NCI-H82 treated with DMSO at 0.1 percent for 48 hours (cell line): Measurements from ENCODE around the gene C2orf66.

Source experiments
- DNase-seq: peaks from one replicate; lab custom pipeline; 2025; ENCODE audit not compliant: unreplicated experiment; lab: John Stamatoyannopoulos, UW

The C2orf66 gene

GRCh38 chr2:196809260-196809659 is at the start of gene C2orf66:
TSS of gene C2orf66 (minus strand) at chr2:196809355. CDS start at chr2:196809336, 19 bp downstream.
- no peak for DNase-seq

- no peak for DNase-seq
Observed at GRCh38 chr2:196854629-196855028, 45.5 kb upstream of the C2orf66 start.

GRCh38 chr2:196853301-196854087 is 44.3 kb upstream of the C2orf66 start:
- DNase-seq = no peak

GRCh38 chr2:196851088-196851487 is 41.9 kb upstream of the C2orf66 start:
- DNase-seq = no peak

- DNase-seq = no peak
Observed at GRCh38 chr2:196849895-196850294, 40.7 kb upstream of the C2orf66 start.

GRCh38 chr2:196846295-196846694 is 37.1 kb upstream of the C2orf66 start:
- no peak for DNase-seq

GRCh38 chr2:196845371-196845770 is 36.2 kb upstream of the C2orf66 start:
- no peak for DNase-seq

- DNase-seq = no peak
Observed at GRCh38 chr2:196840171-196840570, 31.0 kb upstream of the C2orf66 start.

GRCh38 chr2:196839574-196839973 is 30.4 kb upstream of the C2orf66 start:
- DNase-seq = no peak

GRCh38 chr2:196836440-196836839 is 27.3 kb upstream of the C2orf66 start:
- no peak for DNase-seq

- no peak for DNase-seq
Observed at GRCh38 chr2:196830701-196831100, 21.5 kb upstream of the C2orf66 start.

GRCh38 chr2:196827356-196827755 is 18.2 kb upstream of the C2orf66 start:
- no peak for DNase-seq

GRCh38 chr2:196823750-196824522 is 14.8 kb upstream of the C2orf66 start:
- no peak for DNase-seq

GRCh38 chr2:196821195-196821594 is 12.0 kb upstream of the C2orf66 start:
- DNase-seq = no peak

- no peak for DNase-seq
Observed at GRCh38 chr2:196808083-196808665, 981 bp downstream of the C2orf66 start.

- DNase-seq = no peak
Observed at GRCh38 chr2:196804381-196804780, 4.8 kb downstream of the C2orf66 start.

- DNase-seq = no peak
Observed at GRCh38 chr2:196802401-196802800, 6.8 kb downstream of the C2orf66 start.

- no peak for DNase-seq
Observed at GRCh38 chr2:196801674-196802261, 7.4 kb downstream of the C2orf66 start.

- DNase-seq = no peak
Observed at GRCh38 chr2:196798980-196799379, 10.2 kb downstream of the C2orf66 start.

- DNase-seq = no peak
Observed at GRCh38 chr2:196792865-196793264, 16.3 kb downstream of the C2orf66 start.

GRCh38 chr2:196783431-196784094 is 25.6 kb downstream of the C2orf66 start:
- no peak for DNase-seq
